Panc1 (cell line): ENCODE results near the gene TM9SF3. TPM values are rescaled to one million over a fixed set of nuclear protein-coding genes. Genes with fewer than 3 reads are reported as not detected.

Experiments
- ATAC-seq: fragments of 200-7000 bp; cut with Tn5 transposase; 2 replicates; pipeline ENCODE4 v1.9.1; 2020; ENCODE audit warnings: mild to moderate bottlenecking, moderate library complexity
- BruUV-seq: library from RNA; stranded (reverse); fragments of 400-500 nt; replicated peaks from 2 replicates; lab custom pipeline; 2021; lab: Mats Ljungman, UMichigan
- CTCF ChIA-PET: fragments of 300-600 bp; sonication (Branson Sonifier 250); formaldehyde crosslinking; loops from one replicate; lab custom pipeline; 2022; ENCODE audit warnings: antibody characterized with exemption; lab: Charles Lee
- POLR2A ChIA-PET: fragments of 300-600 bp; sonication (Branson Sonifier 250); formaldehyde crosslinking; loops from one replicate; lab custom pipeline; 2022; ENCODE audit warnings: antibody characterized with exemption; lab: Charles Lee
- DNase-seq: peaks from one replicate; pipeline ENCODE4 v3.0.0-alpha.2; 2010; ENCODE audit warnings: low read depth, low spot score
- H3K27ac ChIP-seq: 2 replicates; pipeline ENCODE4 v1.5.1; 2011; ENCODE audit warnings: mild to moderate bottlenecking, low read length, inconsistent platforms
- H3K27me3 ChIP-seq: fragments of 200-500 bp; sonication (Bioruptor generic); 2 replicates; pipeline ENCODE4 v1.6.0; 2014; ENCODE audit warnings: low read length, inconsistent platforms; ENCODE audit not compliant: control insufficient read depth, insufficient read depth
- H3K36me3 ChIP-seq: fragments of 200-500 bp; sonication (Bioruptor generic); 2 replicates; pipeline ENCODE4 v1.5.1; 2014; ENCODE audit warnings: inconsistent platforms, mild to moderate bottlenecking, low read length, moderate library complexity; ENCODE audit not compliant: control insufficient read depth, insufficient read depth
- H3K4me1 ChIP-seq: 2 replicates; pipeline ENCODE4 v1.5.1; 2011; ENCODE audit warnings: inconsistent platforms, mild to moderate bottlenecking, low read length, moderate library complexity; ENCODE audit not compliant: control insufficient read depth, insufficient read depth
- H3K4me3 ChIP-seq, 2 experiments: 2 replicates each; pipeline ENCODE4 v1.5.1; 2011 to 2012; ENCODE audit warnings: low read depth in 2 of 2, low read length in 2 of 2, mild to moderate bottlenecking in 2 of 2, inconsistent platforms in 1 of 2, moderate library complexity in 1 of 2
- H3K9me3 ChIP-seq: fragments of 200-500 bp; sonication (Bioruptor generic); 2 replicates; pipeline ENCODE4 v1.5.1; 2014; ENCODE audit warnings: low read depth, mild to moderate bottlenecking, inconsistent platforms, low read length, moderate library complexity; ENCODE audit not compliant: control insufficient read depth, insufficient read depth
- CTCF ChIP-seq: fragments of 450-650 bp; IDR thresholded peaks from 2 replicates; pipeline ENCODE4 v1.5.1; 2017; ENCODE audit warnings: mild to moderate bottlenecking
- POLR2AphosphoS5 ChIP-seq: IDR thresholded peaks from 2 replicates; pipeline ENCODE4 v1.6.1; 2012; ENCODE audit warnings: mild to moderate bottlenecking, low read depth, low read length, moderate library complexity
- REST ChIP-seq, 2 experiments: IDR thresholded peaks; 2 replicates each; pipeline ENCODE4 v1.6.1; 2011 to 2012; ENCODE audit warnings: low read depth in 2 of 2, control low read depth in 1 of 2, low read length in 1 of 2, mild to moderate bottlenecking in 1 of 2, moderate library complexity in 1 of 2; ENCODE audit not compliant: insufficient read depth in 1 of 2
- SIN3A ChIP-seq: IDR thresholded peaks from 2 replicates; pipeline ENCODE4 v1.6.1; 2012; ENCODE audit warnings: low read depth, mild to moderate bottlenecking, low read length, moderate library complexity, borderline replicate concordance; ENCODE audit not compliant: insufficient read depth
- TCF7L2 ChIP-seq: IDR thresholded peaks from 2 replicates; pipeline ENCODE4 v1.6.1; 2011; ENCODE audit warnings: mild to moderate bottlenecking, low read depth, low read length, inconsistent platforms
- in situ Hi-C: cut with HindIII; loops from 2 replicates; pipeline ENCODE4 v1.10.0; 2016; ENCODE audit warnings: low sequenced_read_pairs, low pct_unique_long_range_greater_than_20kb
- intact Hi-C: fragments of 100-400 bp; cut with micrococcal nuclease; formaldehyde crosslinking; loops from one replicate; pipeline ENCODE4 v1.10.0; 2022; ENCODE audit not compliant: unreplicated experiment
- total RNA-seq: library from RNA; stranded (reverse); gene quantifications from one replicate; pipeline ENCODE4 v1.2.1, GENCODE V29; 2021; ENCODE audit not compliant: unreplicated experiment

Gene TM9SF3
- total RNA-seq, 1 experiment from 2014 or later = 179 TPM

GRCh38 chr10:96556003-96556402, 30.8 kb downstream of the TM9SF3 start:
- CTCF ChIA-PET = no interaction called here
- BruUV-seq = no TSS peak
- ATAC-seq (no peak), DNase-seq (no peak)
- H3K36me3 ChIP-seq = peaks cover 37% of the 10 kb centered on the region
- H3K27me3 ChIP-seq = no peaks in the 10 kb centered on the region
- intact Hi-C loops = no loop called here
- TF ChIP-seq SIN3A (no peak), CTCF (peak; percentile 57; the same call in 1 of the 2 replicates)
- H3K4me3 ChIP-seq = no peak overlapping the region
- H3K4me1 ChIP-seq = no peaks in the 10 kb centered on the region
- POLR2A ChIA-PET = interaction anchor here (0.6 kb wide), 1 partner anchor 118 kb away, joined by 3 read pairs; no protein-coding TSS in a partner anchor
- no peaks in the 10 kb centered on the region for H3K9me3 ChIP-seq
- H3K27ac ChIP-seq = no peak overlapping the region
- in situ Hi-C loops = no loop called here

GRCh38 chr10:96555330-96555729, 31.5 kb downstream of the TM9SF3 start:
- Histone ChIP-seq H3K4me3 (no peak overlapping the region), H3K27ac (no peak overlapping the region), H3K9me3 (no peaks in the 10 kb centered on the region), H3K36me3 (peaks cover 40% of the 10 kb centered on the region), H3K4me1 (no peaks in the 10 kb centered on the region), H3K27me3 (no peaks in the 10 kb centered on the region)
- ATAC-seq (no peak), DNase-seq (no peak)
- TF ChIP-seq CTCF (no peak), POLR2AphosphoS5 (no peak), REST (IDR thresholded peaks at IDR 0.05; ENCODE audit: insufficient read depth in 1 of 2, low read depth in 2 of 2, low read length in 1 of 2) (no peak), SIN3A (no peak), TCF7L2 (no peak)
- CTCF ChIA-PET = interaction anchor here (0.6 kb wide), 1 partner anchor 267 kb away, joined by 3 read pairs; no protein-coding TSS in a partner anchor
- intact Hi-C loops = no loop called here
- no TSS peak for BruUV-seq
- in situ Hi-C loops = no loop called here
- POLR2A ChIA-PET = no interaction called here
